Esophagus (tissue), 2 donors: Measurements from ENCODE around the gene C2orf92. TPM values are rescaled to one million over a fixed set of nuclear protein-coding genes. Genes with fewer than 3 reads are reported as not detected.

Source experiments
- H3K27ac ChIP-seq, 2 donors: one replicate each; pipeline ENCODE4 v1.5.1; 2013; ENCODE audit warnings: low read depth in 2 of 2, mild to moderate bottlenecking in 2 of 2, inconsistent platforms in 1 of 2, low read length in 1 of 2, moderate library complexity in 1 of 2
- H3K27me3 ChIP-seq, 2 donors: one replicate each; pipeline ENCODE4 v1.6.1; 2013; ENCODE audit warnings: low read length in 2 of 2, control low read depth in 1 of 2, mild to moderate bottlenecking in 1 of 2; ENCODE audit not compliant: insufficient read depth in 2 of 2, control insufficient read depth in 1 of 2
- H3K36me3 ChIP-seq, 2 donors: one replicate each; pipeline ENCODE4 v1.6.1; 2013; ENCODE audit warnings: low read length in 1 of 2; ENCODE audit not compliant: control insufficient read depth in 2 of 2, insufficient read depth in 2 of 2
- H3K4me1 ChIP-seq, 2 donors: one replicate each; pipeline ENCODE4 v1.6.1; 2013; ENCODE audit warnings: low read length in 1 of 2; ENCODE audit not compliant: control insufficient read depth in 2 of 2, insufficient read depth in 2 of 2
- H3K4me3 ChIP-seq, 2 donors: one replicate each; pipeline ENCODE4 v1.5.1; 2013; ENCODE audit warnings: low read length in 2 of 2, mild to moderate bottlenecking in 2 of 2, low read depth in 1 of 2, moderate library complexity in 1 of 2
- H3K9me3 ChIP-seq, 2 donors: one replicate each; pipeline ENCODE4 v1.6.1; 2013; ENCODE audit warnings: mild to moderate bottlenecking in 2 of 2, low read depth in 1 of 2, low read length in 1 of 2, moderate library complexity in 1 of 2; ENCODE audit not compliant: control insufficient read depth in 2 of 2, insufficient read depth in 1 of 2
- WGBS, 2 donors: extraction: QIAGEN DNeasy Blood & Tissue Kit; methylation state at CpG; one replicate each; pipeline ENCODE4 v1.1.7; 2013; 5-methylcytosine and 5-hydroxymethylcytosine counted together
- polyA plus RNA-seq, 2 donors: library from polyadenylated mRNA; stranded (reverse); fragments of 200-250 nt; gene quantifications; one replicate each; pipeline ENCODE4 v1.2.3, GENCODE V29; 2013
- donor health status: healthy with polysubstance abuse.
- donor health status: Bipolar disorder and iron deficiency.

The C2orf92 gene
- polyA plus RNA-seq, 2 donors, result 1.8 to 14.3 TPM

DNA sequence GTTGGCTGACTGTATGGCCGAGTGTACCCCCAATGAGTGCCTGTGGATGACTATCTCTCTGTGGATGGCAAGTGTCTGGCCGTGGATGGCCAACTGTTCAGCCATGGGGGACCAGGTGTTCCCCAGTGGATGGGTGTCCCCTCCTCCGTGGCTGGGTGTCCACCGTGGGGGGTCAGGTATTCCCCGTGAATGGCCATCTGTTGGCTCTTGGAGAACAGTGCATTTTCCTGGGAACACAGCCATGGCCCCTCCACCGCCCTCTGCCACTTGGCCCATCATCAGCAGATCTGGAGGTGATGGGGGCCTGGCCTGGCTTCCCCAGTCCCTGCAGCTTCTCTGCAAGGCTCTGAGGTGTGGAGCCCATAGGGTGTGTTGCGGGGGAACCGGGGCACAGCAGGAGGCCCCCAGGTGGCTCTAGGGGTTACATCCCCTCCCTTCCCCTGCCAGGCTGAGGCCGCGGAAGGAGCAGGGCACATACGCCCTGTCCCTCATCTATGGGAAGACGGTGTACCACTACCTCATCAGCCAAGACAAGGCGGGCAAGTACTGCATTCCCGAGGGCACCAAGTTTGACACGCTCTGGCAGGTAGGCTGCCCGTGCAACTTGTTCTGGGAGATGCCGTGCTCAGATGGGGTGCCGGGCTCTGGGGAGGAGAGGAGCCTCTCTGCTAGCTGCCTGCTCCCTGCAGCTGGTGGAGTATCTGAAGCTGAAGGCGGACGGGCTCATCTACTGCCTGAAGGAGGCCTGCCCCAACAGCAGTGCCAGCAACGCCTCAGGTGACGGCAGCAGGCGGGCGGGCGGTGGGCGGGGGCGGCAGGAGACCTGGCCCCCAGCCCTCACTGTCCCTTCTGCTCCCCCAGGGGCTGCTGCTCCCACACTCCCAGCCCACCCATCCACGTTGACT, 63.2 kb downstream of the C2orf92 start:
- peaks cover 0 to 2% of the 10 kb centered on the region in 2 donors for H3K36me3 ChIP-seq
- no peak overlapping the region for H3K4me3 ChIP-seq
- 68 to 73% methylated on average over 26 to 28 of the region's 28 CpGs for WGBS, 2 donors
- H3K27me3 ChIP-seq, result no peaks in the 10 kb centered on the region
- H3K4me1 ChIP-seq, result peaks cover 0 to 4% of the 10 kb centered on the region in 2 donors
- H3K9me3 ChIP-seq, result peaks cover 0 to 12% of the 10 kb centered on the region in 2 donors
- no peak overlapping the region for H3K27ac ChIP-seq

GRCh38 chr2:97733341-97734035, 64.0 kb downstream of the C2orf92 start:
- no peaks in the 10 kb centered on the region for H3K27me3 ChIP-seq
- H3K36me3 ChIP-seq, result peaks cover 0 to 5% of the 10 kb centered on the region in 2 donors
- WGBS, 2 donors, result 84 to 87% methylated on average over 20 of the region's 20 CpGs
- H3K9me3 ChIP-seq, result peaks cover 0 to 12% of the 10 kb centered on the region in 2 donors
- H3K27ac ChIP-seq, result no peak overlapping the region
- no peak overlapping the region for H3K4me3 ChIP-seq
- peaks cover 0 to 4% of the 10 kb centered on the region in 2 donors for H3K4me1 ChIP-seq

- no peaks in the 10 kb centered on the region for H3K27me3 ChIP-seq
- no peak overlapping the region for H3K27ac ChIP-seq
- H3K4me1 ChIP-seq, result peaks cover 0 to 4% of the 10 kb centered on the region in 2 donors
- WGBS, 2 donors, result 92 to 94% methylated on average over 44 of the region's 44 CpGs
- no peak overlapping the region for H3K4me3 ChIP-seq
- peaks cover 0 to 5% of the 10 kb centered on the region in 2 donors for H3K36me3 ChIP-seq
- peaks cover 0 to 12% of the 10 kb centered on the region in 2 donors for H3K9me3 ChIP-seq
Measured at GRCh38 chr2:97734061-97735051, 64.8 kb downstream of the C2orf92 start.

GRCh38 chr2:97735161-97735561, 65.6 kb downstream of the C2orf92 start:
- WGBS, 2 donors, result 95 to 96% methylated on average over 23 to 29 of the region's 29 CpGs
- Histone ChIP-seq H3K4me3 (no peak overlapping the region), H3K9me3 (peaks cover 0 to 10% of the 10 kb centered on the region in 2 donors), H3K27ac (no peak overlapping the region), H3K36me3 (peaks cover 0 to 5% of the 10 kb centered on the region in 2 donors), H3K4me1 (peaks cover 0 to 4% of the 10 kb centered on the region in 2 donors), H3K27me3 (no peaks in the 10 kb centered on the region)

- Histone ChIP-seq H3K27me3 (no peaks in the 10 kb centered on the region), H3K27ac (no peak overlapping the region), H3K4me3 (no peak overlapping the region), H3K36me3 (peaks cover 0 to 5% of the 10 kb centered on the region in 2 donors), H3K9me3 (peaks cover 0 to 4% of the 10 kb centered on the region in 2 donors), H3K4me1 (peaks cover 2 to 8% of the 10 kb centered on the region in 2 donors)
- 70 to 73% methylated on average over 4 of the region's 4 CpGs for WGBS, 2 donors
Measured at GRCh38 chr2:97736185-97736584, 66.7 kb downstream of the C2orf92 start.

GRCh38 chr2:97736608-97737330, 67.3 kb downstream of the C2orf92 start:
- peaks cover 0 to 5% of the 10 kb centered on the region in 2 donors for H3K36me3 ChIP-seq
- H3K4me1 ChIP-seq, result peaks cover 4 to 8% of the 10 kb centered on the region in 2 donors
- H3K4me3 ChIP-seq, result no peak overlapping the region
- peaks cover 0 to 3% of the 10 kb centered on the region in 2 donors for H3K9me3 ChIP-seq
- no peaks in the 10 kb centered on the region for H3K27me3 ChIP-seq
- 79 to 83% methylated on average over 20 of the region's 20 CpGs for WGBS, 2 donors
- no peak overlapping the region for H3K27ac ChIP-seq

GRCh38 chr2:97737421-97738178, 68.1 kb downstream of the C2orf92 start:
- Histone ChIP-seq H3K9me3 (peaks cover 0 to 3% of the 10 kb centered on the region in 2 donors), H3K27me3 (no peaks in the 10 kb centered on the region), H3K36me3 (peaks cover 0 to 5% of the 10 kb centered on the region in 2 donors), H3K27ac (no peak overlapping the region), H3K4me3 (no peak overlapping the region), H3K4me1 (peaks cover 4 to 8% of the 10 kb centered on the region in 2 donors)
- 92 to 93% methylated on average over 32 of the region's 32 CpGs for WGBS, 2 donors
